ENCODE results near the gene SMPDL3B. TPM values are rescaled to one million over a fixed set of nuclear protein-coding genes. Genes with fewer than 3 reads are reported as not detected.
A peak's percentile ranks its signal among the peaks of the same experiment; 100 is the strongest.

SMPDL3B gene
- total RNA-seq, 1 donor from 2014 or later, result 20.1 TPM

DNA sequence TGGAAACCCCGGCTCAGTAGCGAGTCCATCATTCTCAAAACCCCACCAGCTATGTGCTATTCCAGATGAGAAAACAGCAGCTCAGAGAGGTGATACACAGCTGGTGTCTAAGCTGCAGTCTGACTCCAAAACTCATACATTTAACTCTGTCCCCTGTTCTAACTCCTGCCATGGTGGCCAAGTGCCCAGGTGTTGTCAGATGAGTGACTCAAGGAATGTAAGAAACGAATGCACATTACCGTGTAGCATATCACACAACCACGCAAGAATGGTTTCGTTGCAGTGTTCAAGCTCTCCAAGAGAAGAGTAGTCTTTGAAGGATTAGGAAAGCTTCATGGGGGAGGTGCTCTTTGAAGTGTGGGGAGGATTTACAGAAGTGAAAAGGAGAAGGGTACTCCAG lies 20.3 kb downstream of the SMPDL3B start:
- Histone ChIP-seq H3K27me3 (ENCODE audit: control insufficient read depth, insufficient read depth, low read length) (no peaks in the 10 kb centered on the region), H3K36me3 (ENCODE audit: control insufficient read depth, insufficient read depth, low read length) (no peaks in the 10 kb centered on the region), H3K4me3 (ENCODE audit: low read depth, low read length) (no peak overlapping the region)
- no peak for DNase-seq (ENCODE audit: low read depth)
- TF ChIP-seq, protein P1, sequence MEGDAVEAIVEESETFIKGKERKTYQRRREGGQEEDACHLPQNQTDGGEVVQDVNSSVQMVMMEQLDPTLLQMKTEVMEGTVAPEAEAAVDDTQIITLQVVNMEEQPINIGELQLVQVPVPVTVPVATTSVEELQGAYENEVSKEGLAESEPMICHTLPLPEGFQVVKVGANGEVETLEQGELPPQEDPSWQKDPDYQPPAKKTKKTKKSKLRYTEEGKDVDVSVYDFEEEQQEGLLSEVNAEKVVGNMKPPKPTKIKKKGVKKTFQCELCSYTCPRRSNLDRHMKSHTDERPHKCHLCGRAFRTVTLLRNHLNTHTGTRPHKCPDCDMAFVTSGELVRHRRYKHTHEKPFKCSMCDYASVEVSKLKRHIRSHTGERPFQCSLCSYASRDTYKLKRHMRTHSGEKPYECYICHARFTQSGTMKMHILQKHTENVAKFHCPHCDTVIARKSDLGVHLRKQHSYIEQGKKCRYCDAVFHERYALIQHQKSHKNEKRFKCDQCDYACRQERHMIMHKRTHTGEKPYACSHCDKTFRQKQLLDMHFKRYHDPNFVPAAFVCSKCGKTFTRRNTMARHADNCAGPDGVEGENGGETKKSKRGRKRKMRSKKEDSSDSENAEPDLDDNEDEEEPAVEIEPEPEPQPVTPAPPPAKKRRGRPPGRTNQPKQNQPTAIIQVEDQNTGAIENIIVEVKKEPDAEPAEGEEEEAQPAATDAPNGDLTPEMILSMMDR (IDR thresholded peaks at IDR 0.05; ENCODE audit: insufficient read depth, low read length, poor library complexity, severe bottlenecking), result no peak

DNA sequence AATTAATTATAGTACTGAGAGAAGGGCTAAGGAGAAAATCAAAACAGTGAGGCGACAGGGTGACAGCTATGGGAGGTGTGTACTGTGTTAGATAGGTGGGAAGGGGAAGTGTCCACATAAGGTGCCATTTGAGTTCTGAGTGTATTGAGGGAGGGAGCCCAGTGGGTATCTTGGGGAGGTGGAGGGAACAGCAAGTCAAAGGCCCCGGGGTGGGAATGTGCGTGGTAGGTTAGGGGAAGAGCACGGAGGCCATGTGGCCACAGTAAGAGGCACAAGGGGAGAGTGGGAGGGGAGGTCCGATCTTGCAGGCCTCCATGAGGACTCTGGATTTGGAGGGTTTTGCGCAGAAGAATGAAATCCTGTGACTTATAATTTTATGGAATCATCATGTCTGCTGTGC lies 22.0 kb downstream of the SMPDL3B start:
- no peak for DNase-seq (ENCODE audit: low read depth)
- TF ChIP-seq, protein P1 (IDR thresholded peaks at IDR 0.05; ENCODE audit: insufficient read depth, low read length, poor library complexity, severe bottlenecking), result no peak
- Histone ChIP-seq H3K36me3 (ENCODE audit: control insufficient read depth, insufficient read depth, low read length) (no peaks in the 10 kb centered on the region), H3K27me3 (ENCODE audit: control insufficient read depth, insufficient read depth, low read length) (no peaks in the 10 kb centered on the region), H3K4me3 (ENCODE audit: low read depth, low read length) (no peak overlapping the region)

DNA sequence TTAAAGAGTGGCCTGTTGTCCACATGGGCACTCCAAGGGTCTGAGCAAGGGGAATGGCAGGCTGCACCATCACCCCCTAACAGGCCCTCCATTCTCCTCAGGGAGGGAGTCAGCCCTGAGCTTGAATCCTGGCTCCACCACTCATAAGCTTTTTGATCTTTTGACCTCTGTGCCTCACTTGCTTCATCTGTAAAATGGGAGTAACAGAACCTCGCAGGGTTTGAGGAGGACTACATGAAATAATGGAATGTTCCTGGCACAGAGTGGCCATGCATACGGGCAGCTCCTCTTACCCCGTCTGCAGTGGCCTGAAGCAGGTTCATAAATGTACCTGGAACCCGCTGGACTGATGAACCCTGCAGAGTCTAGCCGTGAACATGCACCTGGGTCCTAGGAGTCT lies 22.9 kb downstream of the SMPDL3B start:
- no peak for DNase-seq (ENCODE audit: low read depth)
- Histone ChIP-seq H3K27me3 (ENCODE audit: control insufficient read depth, insufficient read depth, low read length) (no peaks in the 10 kb centered on the region), H3K36me3 (ENCODE audit: control insufficient read depth, insufficient read depth, low read length) (no peaks in the 10 kb centered on the region), H3K4me3 (ENCODE audit: low read depth, low read length) (no peak overlapping the region)
- TF ChIP-seq, protein P1 (IDR thresholded peaks at IDR 0.05; ENCODE audit: insufficient read depth, low read length, poor library complexity, severe bottlenecking), result no peak

DNA sequence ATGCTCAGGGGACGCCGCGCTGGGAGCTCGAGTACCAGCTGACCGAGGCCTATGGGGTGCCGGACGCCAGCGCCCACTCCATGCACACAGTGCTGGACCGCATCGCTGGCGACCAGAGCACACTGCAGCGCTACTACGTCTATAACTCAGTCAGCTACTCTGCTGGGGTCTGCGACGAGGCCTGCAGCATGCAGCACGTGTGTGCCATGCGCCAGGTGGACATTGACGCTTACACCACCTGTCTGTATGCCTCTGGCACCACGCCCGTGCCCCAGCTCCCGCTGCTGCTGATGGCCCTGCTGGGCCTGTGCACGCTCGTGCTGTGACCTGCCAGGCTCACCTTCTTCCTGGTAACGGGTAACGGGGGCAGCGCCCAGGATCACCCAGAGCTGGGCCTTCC lies 23.7 kb downstream of the SMPDL3B start:
- H3K4me3 ChIP-seq (ENCODE audit: low read depth, low read length), result no peak overlapping the region
- TF ChIP-seq, protein P1 (IDR thresholded peaks at IDR 0.05; ENCODE audit: insufficient read depth, low read length, poor library complexity, severe bottlenecking), result no peak
- H3K36me3 ChIP-seq (ENCODE audit: control insufficient read depth, insufficient read depth, low read length), result no peaks in the 10 kb centered on the region
- no peak for DNase-seq (ENCODE audit: low read depth)
- no peaks in the 10 kb centered on the region for H3K27me3 ChIP-seq (ENCODE audit: control insufficient read depth, insufficient read depth, low read length)

DNA sequence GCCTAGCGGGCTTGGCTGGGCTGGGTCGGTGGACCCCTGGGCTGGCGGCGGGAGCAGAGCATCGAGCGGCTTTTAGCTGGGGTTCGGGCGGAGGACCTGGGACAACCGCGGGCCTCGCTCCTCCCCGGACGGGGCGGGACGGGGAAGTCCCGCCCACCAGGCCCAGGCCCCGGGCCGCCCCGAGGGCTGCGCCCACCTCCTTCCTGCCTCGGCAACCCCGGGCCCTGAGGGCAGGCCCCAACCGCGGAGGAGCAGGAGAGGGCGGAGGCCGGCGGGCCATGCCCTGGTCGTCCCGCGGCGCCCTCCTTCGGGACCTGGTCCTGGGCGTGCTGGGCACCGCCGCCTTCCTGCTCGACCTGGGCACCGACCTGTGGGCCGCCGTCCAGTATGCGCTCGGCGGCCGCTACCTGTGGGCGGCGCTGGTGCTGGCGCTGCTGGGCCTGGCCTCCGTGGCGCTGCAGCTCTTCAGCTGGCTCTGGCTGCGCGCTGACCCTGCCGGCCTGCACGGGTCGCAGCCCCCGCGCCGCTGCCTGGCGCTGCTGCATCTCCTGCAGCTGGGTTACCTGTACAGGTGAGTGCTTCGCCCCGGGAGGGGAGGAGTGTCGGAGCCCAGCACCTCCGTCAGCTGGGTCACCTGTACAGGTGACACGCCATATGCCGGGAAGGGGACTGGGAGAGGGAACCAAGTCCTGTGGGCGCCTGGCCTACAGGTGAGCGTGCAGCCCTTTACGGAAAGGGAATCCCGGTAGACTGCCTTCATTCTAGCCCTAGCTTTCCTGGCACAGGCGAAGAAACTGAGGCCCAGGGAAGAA lies 25.2 kb downstream of the SMPDL3B start, which contains the start of gene XKR8:
Gene XKR8, plus strand, starts transcription at position 182 of the 812 bp plus-strand sequence. Its CDS starts 97 bp downstream, at position 279.
- peak; percentile 12 for DNase-seq (ENCODE audit: low read depth)
- H3K4me3 ChIP-seq (ENCODE audit: low read depth, low read length), result peak within 1 kb of the TSS; percentile 64
- H3K36me3 ChIP-seq (ENCODE audit: control insufficient read depth, insufficient read depth, low read length), result no peaks in the 10 kb centered on the region
- no peaks in the 10 kb centered on the region for H3K27me3 ChIP-seq (ENCODE audit: control insufficient read depth, insufficient read depth, low read length)
- TF ChIP-seq, protein P1 (IDR thresholded peaks at IDR 0.05; ENCODE audit: insufficient read depth, low read length, poor library complexity, severe bottlenecking), result peak; percentile 37

Measured in kidney epithelial cell (primary cell).